SK-N-SH (cell line): ENCODE measurements around the gene EMILIN2.

ENCODE experiments used
- FOXM1 ChIP-seq: IDR thresholded peaks from 2 replicates; pipeline ENCODE4 v1.4.0; 2012; ENCODE audit warnings: low read depth, mild to moderate bottlenecking
- MEF2A ChIP-seq: IDR thresholded peaks from 2 replicates; pipeline ENCODE4 v1.4.0; 2012; ENCODE audit warnings: low read depth, borderline replicate concordance
- MXI1 ChIP-seq: IDR thresholded peaks from 2 replicates; pipeline ENCODE4 v1.6.1; 2012; ENCODE audit warnings: mild to moderate bottlenecking, low read depth, low read length, improper control_type of control experiment
- POLR2AphosphoS5 ChIP-seq: IDR thresholded peaks from 2 replicates; pipeline ENCODE4 v1.6.1; 2012; ENCODE audit warnings: low read depth, low read length
- RAD21 ChIP-seq: IDR thresholded peaks from 2 replicates; pipeline ENCODE4 v1.6.1; 2012; ENCODE audit warnings: mild to moderate bottlenecking, low read length
- SIN3A ChIP-seq: IDR thresholded peaks from 2 replicates; pipeline ENCODE4 v1.6.1; 2012; ENCODE audit warnings: low read depth, mild to moderate bottlenecking, low read length, moderate library complexity, borderline replicate concordance
- TAF1 ChIP-seq: IDR thresholded peaks from 2 replicates; pipeline ENCODE4 v1.6.1; 2012; ENCODE audit warnings: low read depth, mild to moderate bottlenecking, low read length, moderate library complexity, borderline replicate concordance
- YY1 ChIP-seq: IDR thresholded peaks from 2 replicates; pipeline ENCODE4 v1.4.0; 2012; ENCODE audit warnings: low read depth, mild to moderate bottlenecking
- TF ChIP-seq, protein P1 (sequence below): fragments of 200-600 bp; sonication (generic); IDR thresholded peaks from 2 replicates; pipeline ENCODE4 v1.6.1; 2017; ENCODE audit warnings: antibody characterized with exemption, mild to moderate bottlenecking, moderate library complexity
- TF ChIP-seq, protein P2 (sequence below): fragments of 150-350 bp; IDR thresholded peaks from 2 replicates; pipeline ENCODE4 v1.6.1; 2017; ENCODE audit warnings: antibody characterized with exemption, low read length, low read depth, borderline replicate concordance
- TF ChIP-seq, protein P3 (sequence below): IDR thresholded peaks from 2 replicates; pipeline ENCODE4; 2012
- TF ChIP-seq, protein P4 (sequence below): IDR thresholded peaks from 2 replicates; pipeline ENCODE4 v1.4.0; 2012; ENCODE audit warnings: low read depth
- TF ChIP-seq, protein P5 (sequence below): fragments of 150-350 bp; IDR thresholded peaks from 2 replicates; pipeline ENCODE4 v1.6.1; 2016; ENCODE audit warnings: mild to moderate bottlenecking, low read depth, low read length
- TF ChIP-seq, protein P6 (sequence below): IDR thresholded peaks from 2 replicates; pipeline ENCODE4 v1.6.1; 2012; ENCODE audit warnings: mild to moderate bottlenecking, low read depth, low read length, moderate library complexity

DNA sequence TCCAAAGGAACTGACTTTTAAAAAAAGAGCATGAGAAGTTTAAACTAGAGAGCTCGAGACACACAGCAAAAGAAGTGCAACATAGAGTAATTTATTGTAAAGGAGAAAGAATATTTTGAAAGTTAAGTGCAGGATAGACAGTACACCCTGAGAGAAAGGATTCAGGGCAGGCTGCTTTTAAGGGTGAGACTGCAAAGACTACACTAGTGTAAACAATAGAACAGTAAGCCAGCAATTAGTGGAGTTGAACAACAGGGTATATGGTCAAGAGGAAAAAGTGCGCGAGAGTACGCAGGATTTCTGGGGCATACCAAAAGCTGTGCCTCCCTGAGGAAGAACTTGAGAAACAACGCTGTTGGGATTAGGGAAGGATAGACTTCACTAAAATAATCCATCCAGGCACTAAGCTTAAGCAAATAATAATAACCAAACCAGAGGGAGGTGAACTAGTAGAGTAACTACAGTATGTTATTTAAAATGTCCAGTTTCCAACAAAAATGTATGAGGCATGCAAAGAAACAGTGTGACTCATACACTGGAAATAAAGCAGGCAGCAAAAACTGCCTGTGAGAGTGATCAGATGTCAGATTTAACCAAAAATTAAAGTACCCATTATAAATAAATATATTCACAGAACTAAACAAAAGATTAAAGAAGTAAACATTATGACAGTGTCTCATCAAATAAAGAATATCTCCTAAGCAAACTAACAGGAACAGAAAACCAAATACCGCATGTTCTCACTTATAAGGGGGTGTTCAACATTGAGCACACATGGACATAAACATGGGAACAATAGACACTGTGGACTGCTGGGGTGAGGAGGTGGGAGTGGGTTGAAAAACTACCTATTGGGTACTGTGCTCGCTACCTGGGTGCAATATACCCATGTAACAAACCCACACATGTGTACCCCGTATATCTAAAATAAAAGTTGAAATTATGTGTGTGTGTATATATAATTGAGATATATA is 40.5 kb upstream of the EMILIN2 start:
- TF ChIP-seq YY1 (no peak), FOXM1 (no peak), RAD21 (no peak), MXI1 (no peak), TAF1 (no peak), SIN3A (no peak), POLR2AphosphoS5 (no peak), MEF2A (no peak)
- TF ChIP-seq, protein P1, sequence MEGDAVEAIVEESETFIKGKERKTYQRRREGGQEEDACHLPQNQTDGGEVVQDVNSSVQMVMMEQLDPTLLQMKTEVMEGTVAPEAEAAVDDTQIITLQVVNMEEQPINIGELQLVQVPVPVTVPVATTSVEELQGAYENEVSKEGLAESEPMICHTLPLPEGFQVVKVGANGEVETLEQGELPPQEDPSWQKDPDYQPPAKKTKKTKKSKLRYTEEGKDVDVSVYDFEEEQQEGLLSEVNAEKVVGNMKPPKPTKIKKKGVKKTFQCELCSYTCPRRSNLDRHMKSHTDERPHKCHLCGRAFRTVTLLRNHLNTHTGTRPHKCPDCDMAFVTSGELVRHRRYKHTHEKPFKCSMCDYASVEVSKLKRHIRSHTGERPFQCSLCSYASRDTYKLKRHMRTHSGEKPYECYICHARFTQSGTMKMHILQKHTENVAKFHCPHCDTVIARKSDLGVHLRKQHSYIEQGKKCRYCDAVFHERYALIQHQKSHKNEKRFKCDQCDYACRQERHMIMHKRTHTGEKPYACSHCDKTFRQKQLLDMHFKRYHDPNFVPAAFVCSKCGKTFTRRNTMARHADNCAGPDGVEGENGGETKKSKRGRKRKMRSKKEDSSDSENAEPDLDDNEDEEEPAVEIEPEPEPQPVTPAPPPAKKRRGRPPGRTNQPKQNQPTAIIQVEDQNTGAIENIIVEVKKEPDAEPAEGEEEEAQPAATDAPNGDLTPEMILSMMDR: no peak
- TF ChIP-seq, protein P2, sequence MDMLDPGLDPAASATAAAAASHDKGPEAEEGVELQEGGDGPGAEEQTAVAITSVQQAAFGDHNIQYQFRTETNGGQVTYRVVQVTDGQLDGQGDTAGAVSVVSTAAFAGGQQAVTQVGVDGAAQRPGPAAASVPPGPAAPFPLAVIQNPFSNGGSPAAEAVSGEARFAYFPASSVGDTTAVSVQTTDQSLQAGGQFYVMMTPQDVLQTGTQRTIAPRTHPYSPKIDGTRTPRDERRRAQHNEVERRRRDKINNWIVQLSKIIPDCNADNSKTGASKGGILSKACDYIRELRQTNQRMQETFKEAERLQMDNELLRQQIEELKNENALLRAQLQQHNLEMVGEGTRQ: no peak
- TF ChIP-seq, protein P3, sequence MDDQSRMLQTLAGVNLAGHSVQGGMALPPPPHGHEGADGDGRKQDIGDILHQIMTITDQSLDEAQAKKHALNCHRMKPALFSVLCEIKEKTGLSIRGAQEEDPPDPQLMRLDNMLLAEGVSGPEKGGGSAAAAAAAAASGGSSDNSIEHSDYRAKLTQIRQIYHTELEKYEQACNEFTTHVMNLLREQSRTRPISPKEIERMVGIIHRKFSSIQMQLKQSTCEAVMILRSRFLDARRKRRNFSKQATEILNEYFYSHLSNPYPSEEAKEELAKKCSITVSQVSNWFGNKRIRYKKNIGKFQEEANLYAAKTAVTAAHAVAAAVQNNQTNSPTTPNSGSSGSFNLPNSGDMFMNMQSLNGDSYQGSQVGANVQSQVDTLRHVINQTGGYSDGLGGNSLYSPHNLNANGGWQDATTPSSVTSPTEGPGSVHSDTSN: no peak
- TF ChIP-seq, protein P4, sequence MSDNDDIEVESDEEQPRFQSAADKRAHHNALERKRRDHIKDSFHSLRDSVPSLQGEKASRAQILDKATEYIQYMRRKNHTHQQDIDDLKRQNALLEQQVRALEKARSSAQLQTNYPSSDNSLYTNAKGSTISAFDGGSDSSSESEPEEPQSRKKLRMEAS: no peak
- TF ChIP-seq, protein P5, sequence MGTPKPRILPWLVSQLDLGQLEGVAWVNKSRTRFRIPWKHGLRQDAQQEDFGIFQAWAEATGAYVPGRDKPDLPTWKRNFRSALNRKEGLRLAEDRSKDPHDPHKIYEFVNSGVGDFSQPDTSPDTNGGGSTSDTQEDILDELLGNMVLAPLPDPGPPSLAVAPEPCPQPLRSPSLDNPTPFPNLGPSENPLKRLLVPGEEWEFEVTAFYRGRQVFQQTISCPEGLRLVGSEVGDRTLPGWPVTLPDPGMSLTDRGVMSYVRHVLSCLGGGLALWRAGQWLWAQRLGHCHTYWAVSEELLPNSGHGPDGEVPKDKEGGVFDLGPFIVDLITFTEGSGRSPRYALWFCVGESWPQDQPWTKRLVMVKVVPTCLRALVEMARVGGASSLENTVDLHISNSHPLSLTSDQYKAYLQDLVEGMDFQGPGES: no peak
- TF ChIP-seq, protein P6, sequence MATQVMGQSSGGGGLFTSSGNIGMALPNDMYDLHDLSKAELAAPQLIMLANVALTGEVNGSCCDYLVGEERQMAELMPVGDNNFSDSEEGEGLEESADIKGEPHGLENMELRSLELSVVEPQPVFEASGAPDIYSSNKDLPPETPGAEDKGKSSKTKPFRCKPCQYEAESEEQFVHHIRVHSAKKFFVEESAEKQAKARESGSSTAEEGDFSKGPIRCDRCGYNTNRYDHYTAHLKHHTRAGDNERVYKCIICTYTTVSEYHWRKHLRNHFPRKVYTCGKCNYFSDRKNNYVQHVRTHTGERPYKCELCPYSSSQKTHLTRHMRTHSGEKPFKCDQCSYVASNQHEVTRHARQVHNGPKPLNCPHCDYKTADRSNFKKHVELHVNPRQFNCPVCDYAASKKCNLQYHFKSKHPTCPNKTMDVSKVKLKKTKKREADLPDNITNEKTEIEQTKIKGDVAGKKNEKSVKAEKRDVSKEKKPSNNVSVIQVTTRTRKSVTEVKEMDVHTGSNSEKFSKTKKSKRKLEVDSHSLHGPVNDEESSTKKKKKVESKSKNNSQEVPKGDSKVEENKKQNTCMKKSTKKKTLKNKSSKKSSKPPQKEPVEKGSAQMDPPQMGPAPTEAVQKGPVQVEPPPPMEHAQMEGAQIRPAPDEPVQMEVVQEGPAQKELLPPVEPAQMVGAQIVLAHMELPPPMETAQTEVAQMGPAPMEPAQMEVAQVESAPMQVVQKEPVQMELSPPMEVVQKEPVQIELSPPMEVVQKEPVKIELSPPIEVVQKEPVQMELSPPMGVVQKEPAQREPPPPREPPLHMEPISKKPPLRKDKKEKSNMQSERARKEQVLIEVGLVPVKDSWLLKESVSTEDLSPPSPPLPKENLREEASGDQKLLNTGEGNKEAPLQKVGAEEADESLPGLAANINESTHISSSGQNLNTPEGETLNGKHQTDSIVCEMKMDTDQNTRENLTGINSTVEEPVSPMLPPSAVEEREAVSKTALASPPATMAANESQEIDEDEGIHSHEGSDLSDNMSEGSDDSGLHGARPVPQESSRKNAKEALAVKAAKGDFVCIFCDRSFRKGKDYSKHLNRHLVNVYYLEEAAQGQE: no peak
